Measurements from ENCODE around the gene PELI3.
A peak's percentile ranks its signal among the peaks of the same experiment; 100 is the strongest.
"Not testable (repeated sequence)": the region's sequence is repeated elsewhere in the genome, so short reads cannot be mapped to it uniquely, and the experiment has no call there.

Gene PELI3

GRCh38 chr11:66420671-66421476 lies 45.8 kb upstream of the PELI3 start, which contains the start of gene NPAS4:
NPAS4 (plus strand) TSS chr11:66421035; CDS start chr11:66421180, 145 bp downstream.
- no peak for TF ChIP-seq CTCF (IDR thresholded peaks at IDR 0.05; ENCODE audit: low read depth, low read length, missing control alignments)
- H3K36me3 ChIP-seq (replicated peaks), result no peaks in the 10 kb centered on the region
- peaks cover 16% of the 10 kb centered on the region for H3K27me3 ChIP-seq (replicated peaks)
- H3K27ac ChIP-seq, result no peak within 1 kb of the TSS
- DNase-seq, result no peak
- in situ Hi-C loops (cut with HindIII; ENCODE audit: low pct_ligation_motif_present, low sequenced_read_pairs), result no loop called here
- H3K4me3 ChIP-seq (ENCODE audit: low read depth, low read length), result no peak within 1 kb of the TSS

GRCh38 chr11:66421492-66422205 lies 45.1 kb upstream of the PELI3 start:
- no peak for TF ChIP-seq CTCF (IDR thresholded peaks at IDR 0.05; ENCODE audit: low read depth, low read length, missing control alignments)
- in situ Hi-C loops (cut with HindIII; ENCODE audit: low pct_ligation_motif_present, low sequenced_read_pairs), result no loop called here
- H3K27me3 ChIP-seq (replicated peaks), result peaks cover 16% of the 10 kb centered on the region
- H3K27ac ChIP-seq, result no peak overlapping the region
- peak; percentile 67 for DNase-seq
- no peaks in the 10 kb centered on the region for H3K36me3 ChIP-seq (replicated peaks)
- no peak overlapping the region for H3K4me3 ChIP-seq (ENCODE audit: low read depth, low read length)

- no peaks in the 10 kb centered on the region for H3K36me3 ChIP-seq (replicated peaks)
- no peak for DNase-seq
- no peak for TF ChIP-seq CTCF (IDR thresholded peaks at IDR 0.05; ENCODE audit: low read depth, low read length, missing control alignments)
- no peaks in the 10 kb centered on the region for H3K27me3 ChIP-seq (replicated peaks)
- in situ Hi-C loops (cut with HindIII; ENCODE audit: low pct_ligation_motif_present, low sequenced_read_pairs), result no loop called here
- no peak overlapping the region for H3K27ac ChIP-seq
- H3K4me3 ChIP-seq (ENCODE audit: low read depth, low read length), result no peak overlapping the region
These were observed 40.4 kb upstream of the PELI3 start for GRCh38 chr11:66426314-66426713.

GRCh38 chr11:66428933-66429332 lies 37.8 kb upstream of the PELI3 start:
- in situ Hi-C loops (cut with HindIII; ENCODE audit: low pct_ligation_motif_present, low sequenced_read_pairs), result no loop called here
- no peak for DNase-seq
- no peaks in the 10 kb centered on the region for H3K36me3 ChIP-seq (replicated peaks)
- TF ChIP-seq CTCF (IDR thresholded peaks at IDR 0.05; ENCODE audit: low read depth, low read length, missing control alignments), result no peak
- no peaks in the 10 kb centered on the region for H3K27me3 ChIP-seq (replicated peaks)
- no peak overlapping the region for H3K4me3 ChIP-seq (ENCODE audit: low read depth, low read length)
- H3K27ac ChIP-seq, result no peak overlapping the region

GRCh38 chr11:66429983-66430602 lies 36.6 kb upstream of the PELI3 start:
- H3K36me3 ChIP-seq (replicated peaks), result no peaks in the 10 kb centered on the region
- in situ Hi-C loops (cut with HindIII; ENCODE audit: low pct_ligation_motif_present, low sequenced_read_pairs), result no loop called here
- H3K4me3 ChIP-seq (ENCODE audit: low read depth, low read length), result no peak overlapping the region
- H3K27ac ChIP-seq, result no peak overlapping the region
- peak; percentile 88 for TF ChIP-seq CTCF (IDR thresholded peaks at IDR 0.05; ENCODE audit: low read depth, low read length, missing control alignments)
- no peaks in the 10 kb centered on the region for H3K27me3 ChIP-seq (replicated peaks)
- peak; percentile 55 for DNase-seq

GRCh38 chr11:66431287-66431686 lies 35.4 kb upstream of the PELI3 start:
- DNase-seq; H3K4me3 ChIP-seq (ENCODE audit: low read depth, low read length); H3K27me3 ChIP-seq (replicated peaks); H3K36me3 ChIP-seq (replicated peaks); in situ Hi-C loops (cut with HindIII; ENCODE audit: low pct_ligation_motif_present, low sequenced_read_pairs); H3K27ac ChIP-seq: not testable (repeated sequence)

- H3K36me3 ChIP-seq (replicated peaks), result peaks cover 13% of the 10 kb centered on the region
- H3K27ac ChIP-seq; DNase-seq; H3K27me3 ChIP-seq (replicated peaks); H3K4me3 ChIP-seq (ENCODE audit: low read depth, low read length); in situ Hi-C loops (cut with HindIII; ENCODE audit: low pct_ligation_motif_present, low sequenced_read_pairs): not testable (repeated sequence)
These were observed 34.8 kb upstream of the PELI3 start for GRCh38 chr11:66431871-66432329.

Data from brain microvascular endothelial cell (primary cell).